Measurements from ENCODE around the gene TAF3. TPM values are rescaled to one million over a fixed set of nuclear protein-coding genes. Genes with fewer than 3 reads are reported as not detected.

Gene TAF3
- polyA plus RNA-seq, 1 of the 3 experiments (the other 2 are of a cell fraction), result 2.4 TPM

DNA sequence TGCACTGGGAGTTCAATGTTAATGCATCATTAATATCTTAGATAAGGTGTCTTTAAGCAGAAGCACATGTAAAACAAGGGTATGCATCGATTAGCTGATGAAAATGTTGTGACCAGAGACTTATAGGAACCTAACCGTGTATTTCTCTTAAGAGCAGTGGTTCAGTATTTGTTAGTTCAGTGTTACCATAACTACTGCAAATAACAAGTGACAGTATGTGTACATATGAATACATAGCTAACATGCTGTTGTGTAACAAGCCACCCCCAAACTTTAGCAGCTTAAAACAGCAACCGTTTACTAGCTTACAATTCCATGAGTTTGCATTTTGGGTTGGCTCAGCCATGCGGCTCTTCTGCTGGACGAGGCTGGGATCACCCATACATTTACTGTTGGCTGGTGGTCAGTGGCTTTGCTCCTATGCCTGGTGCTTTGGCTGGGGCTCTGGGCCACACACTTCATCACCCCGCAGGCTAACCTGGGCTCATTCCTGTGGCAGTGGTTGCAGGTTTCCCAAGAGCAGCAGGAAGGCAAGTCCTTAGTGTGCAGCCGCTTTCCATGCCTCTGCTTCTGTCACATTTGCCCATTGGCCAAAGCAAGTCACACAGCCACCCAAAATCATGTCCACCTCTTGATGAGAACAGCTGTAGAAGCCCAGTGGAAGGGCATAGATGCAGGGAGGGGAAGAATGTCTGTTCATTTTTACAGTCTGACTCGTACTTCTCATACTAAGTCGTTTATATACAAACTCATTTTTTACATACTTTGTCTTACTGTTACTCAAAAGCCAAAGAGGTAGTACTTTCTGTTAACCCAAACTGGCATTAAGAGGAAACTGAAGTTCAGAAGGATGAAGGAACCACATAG is 132.9 kb downstream of the TAF3 start:
- H3K9me2 ChIP-seq, result no peaks in the 10 kb centered on the region
- ChIA-PET POLR2A (no interaction called here), CTCF (no interaction called here)
- no peak overlapping the region for H2AFZ ChIP-seq (ENCODE audit: low read depth)
- H3K9me3 ChIP-seq, result no peaks in the 10 kb centered on the region
- WGBS (ENCODE audit: low lambda C conversion rate), result 78% methylated on average over 8 of the region's 9 CpGs
- peak overlapping the region in 1 of 2 experiments; percentile 37; a peak in 2 of 4 replicates for H3K27ac ChIP-seq (ENCODE audit: low read depth in 2 of 2, low read length in 1 of 2)
- H3K4me1 ChIP-seq (ENCODE audit: control insufficient read depth in 1 of 2, insufficient read depth in 2 of 2, low read depth in 1 of 2, low read length in 1 of 2), result peaks cover 0 to 25% of the 10 kb centered on the region in 2 experiments; a peak in 2 of 4 replicates
- H3K36me3 ChIP-seq (replicated peaks in 1 of 2; ENCODE audit: control insufficient read depth in 1 of 2, insufficient read depth in 2 of 2, low read length in 1 of 2), result no peaks in the 10 kb centered on the region
- H3K4me3 ChIP-seq (ENCODE audit: low read depth in 2 of 2, low read length in 1 of 2), result no peak overlapping the region
- no peak overlapping the region for H3K4me2 ChIP-seq
- no peak overlapping the region for H3K9ac ChIP-seq
- peaks cover 18% of the 10 kb centered on the region; the same call in 1 of the 2 replicates for H3K79me2 ChIP-seq (ENCODE audit: insufficient read depth)
- no peaks in the 10 kb centered on the region for H4K20me1 ChIP-seq (ENCODE audit: insufficient read depth)
- no peak for TF ChIP-seq YY1 (IDR thresholded peaks at IDR 0.05; ENCODE audit: low read depth)
- TF ChIP-seq, protein P1, sequence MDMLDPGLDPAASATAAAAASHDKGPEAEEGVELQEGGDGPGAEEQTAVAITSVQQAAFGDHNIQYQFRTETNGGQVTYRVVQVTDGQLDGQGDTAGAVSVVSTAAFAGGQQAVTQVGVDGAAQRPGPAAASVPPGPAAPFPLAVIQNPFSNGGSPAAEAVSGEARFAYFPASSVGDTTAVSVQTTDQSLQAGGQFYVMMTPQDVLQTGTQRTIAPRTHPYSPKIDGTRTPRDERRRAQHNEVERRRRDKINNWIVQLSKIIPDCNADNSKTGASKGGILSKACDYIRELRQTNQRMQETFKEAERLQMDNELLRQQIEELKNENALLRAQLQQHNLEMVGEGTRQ (IDR thresholded peaks at IDR 0.05; ENCODE audit: borderline replicate concordance, low read depth, low read length), result no peak
- TF ChIP-seq, protein P2, sequence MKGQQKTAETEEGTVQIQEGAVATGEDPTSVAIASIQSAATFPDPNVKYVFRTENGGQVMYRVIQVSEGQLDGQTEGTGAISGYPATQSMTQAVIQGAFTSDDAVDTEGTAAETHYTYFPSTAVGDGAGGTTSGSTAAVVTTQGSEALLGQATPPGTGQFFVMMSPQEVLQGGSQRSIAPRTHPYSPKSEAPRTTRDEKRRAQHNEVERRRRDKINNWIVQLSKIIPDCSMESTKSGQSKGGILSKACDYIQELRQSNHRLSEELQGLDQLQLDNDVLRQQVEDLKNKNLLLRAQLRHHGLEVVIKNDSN (IDR thresholded peaks at IDR 0.05; ENCODE audit: borderline replicate concordance, low read depth), result peak; percentile 15; the same call in 1 of the 2 replicates
- no peak for TF ChIP-seq TCF12 (IDR thresholded peaks at IDR 0.05)
- TF ChIP-seq JUND (IDR thresholded peaks at IDR 0.05), result no peak
- no peaks in the 10 kb centered on the region for H3K27me3 ChIP-seq (ENCODE audit: insufficient read depth)
- H3F3A ChIP-seq (replicated peaks; ENCODE audit: insufficient read depth), result peaks cover 25% of the 10 kb centered on the region
- no peak for DNase-seq

DNA sequence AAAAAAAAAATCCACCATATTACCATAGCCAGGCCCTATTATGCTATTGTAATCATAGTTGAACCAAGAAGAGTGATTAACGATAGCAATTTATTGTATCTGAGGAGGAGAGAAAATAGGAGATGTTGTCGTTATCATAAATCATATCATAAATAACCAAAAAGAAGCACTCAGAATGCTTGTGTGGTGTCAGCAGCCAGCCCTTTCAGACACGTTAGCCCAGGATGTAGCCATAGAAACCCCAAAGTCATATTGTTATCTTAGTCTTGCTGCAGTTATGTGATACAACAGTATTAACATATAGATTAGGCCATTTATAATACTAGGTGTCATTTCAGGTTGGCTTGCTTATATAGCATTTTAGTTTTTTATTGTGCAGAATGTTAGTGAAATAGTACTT is 134.0 kb downstream of the TAF3 start:
- Histone ChIP-seq H3K27ac (ENCODE audit: low read depth in 2 of 2, low read length in 1 of 2) (no peak overlapping the region), H3K36me3 (replicated peaks in 1 of 2; ENCODE audit: control insufficient read depth in 1 of 2, insufficient read depth in 2 of 2, low read length in 1 of 2) (no peaks in the 10 kb centered on the region), H3K4me2 (no peak overlapping the region), H3K9me3 (no peaks in the 10 kb centered on the region), H3F3A (replicated peaks; ENCODE audit: insufficient read depth) (peaks cover 25% of the 10 kb centered on the region), H4K20me1 (ENCODE audit: insufficient read depth) (no peaks in the 10 kb centered on the region), H3K9me2 (no peaks in the 10 kb centered on the region), H2AFZ (ENCODE audit: low read depth) (no peak overlapping the region), H3K27me3 (ENCODE audit: insufficient read depth) (no peaks in the 10 kb centered on the region), H3K79me2 (ENCODE audit: insufficient read depth) (peaks cover 13% of the 10 kb centered on the region), H3K9ac (no peak overlapping the region), H3K4me1 (ENCODE audit: control insufficient read depth in 1 of 2, insufficient read depth in 2 of 2, low read depth in 1 of 2, low read length in 1 of 2) (peaks cover 0 to 34% of the 10 kb centered on the region in 2 experiments; a peak in 3 of 4 replicates), H3K4me3 (ENCODE audit: low read depth in 2 of 2, low read length in 1 of 2) (no peak overlapping the region)
- no peak for TF ChIP-seq MXI1 (IDR thresholded peaks at IDR 0.05; ENCODE audit: low read depth, low read length)
- TF ChIP-seq RAD21 (IDR thresholded peaks at IDR 0.05; ENCODE audit: low read length), result no peak
- no peak for TF ChIP-seq FOSL2 (IDR thresholded peaks at IDR 0.05; ENCODE audit: borderline replicate concordance, low read depth)
- TF ChIP-seq, protein P1 (IDR thresholded peaks at IDR 0.05; ENCODE audit: borderline replicate concordance, low read depth, low read length), result no peak
- no peak for TF ChIP-seq JUND (IDR thresholded peaks at IDR 0.05)
- no peak for TF ChIP-seq GABPA (IDR thresholded peaks at IDR 0.05; ENCODE audit: low read depth)
- TF ChIP-seq, protein P2 (IDR thresholded peaks at IDR 0.05; ENCODE audit: borderline replicate concordance, low read depth), result no peak
- TF ChIP-seq NFIC (IDR thresholded peaks at IDR 0.05; ENCODE audit: borderline replicate concordance), result no peak
- no peak for TF ChIP-seq NRF1 (IDR thresholded peaks at IDR 0.05; ENCODE audit: low read depth, low read length)
- TF ChIP-seq TAF1 (IDR thresholded peaks at IDR 0.05; ENCODE audit: borderline replicate concordance, low read depth, low read length), result no peak
- TF ChIP-seq SIN3A (IDR thresholded peaks at IDR 0.05; ENCODE audit: borderline replicate concordance, low read depth, low read length), result no peak
- no peak for TF ChIP-seq RXRA (IDR thresholded peaks at IDR 0.05; ENCODE audit: borderline replicate concordance, low read depth)
- TF ChIP-seq EZH2phosphoT487 (IDR thresholded peaks at IDR 0.05; ENCODE audit: borderline replicate concordance, low read depth), result no peak
- no peak for TF ChIP-seq YY1 (IDR thresholded peaks at IDR 0.05; ENCODE audit: low read depth)
- TF ChIP-seq FOXJ3 (CRISPR knock-in tag; IDR thresholded peaks at IDR 0.05), result no peak
- WGBS (ENCODE audit: low lambda C conversion rate), result 99% methylated on average over 3 of the region's 3 CpGs
- POLR2A ChIA-PET, result no interaction called here
- CTCF ChIA-PET, result no interaction called here
- DNase-seq, result no peak
